GM12878 (cell line): ENCODE results near the gene CYP26A1. TPM values are rescaled to one million over a fixed set of nuclear protein-coding genes. Genes with fewer than 3 reads are reported as not detected.
A peak's percentile ranks its signal among the peaks of the same experiment; 100 is the strongest.

Experiments used
- ATF7 ChIP-seq: fragments of 450-650 bp; IDR thresholded peaks from 2 replicates; pipeline ENCODE4 v1.6.1; 2016; ENCODE audit warnings: low read depth, mild to moderate bottlenecking
- CBX5 ChIP-seq: sonication (generic); IDR thresholded peaks from 2 replicates; pipeline ENCODE4 v1.6.1; 2016; ENCODE audit warnings: low read depth, moderate library complexity, mild to moderate bottlenecking, inconsistent platforms
- CEBPB ChIP-seq, 2 experiments: fragments of 150-350 bp in 1 of 2; IDR thresholded peaks; 2 replicates each; pipeline ENCODE4 v1.6.1; 2012 to 2014; ENCODE audit warnings: low read depth in 2 of 2, low read length in 2 of 2, borderline replicate concordance in 1 of 2, inconsistent platforms in 1 of 2
- CREB1 ChIP-seq: IDR thresholded peaks from 2 replicates; pipeline ENCODE4 v1.6.1; 2012; ENCODE audit warnings: low read depth, mild to moderate bottlenecking, inconsistent platforms
- HDAC6 ChIP-seq: fragments of 200-600 bp; sonication (generic); IDR thresholded peaks from one replicate; pipeline ENCODE4 v1.8.0; 2017; ENCODE audit warnings: antibody characterized with exemption; ENCODE audit not compliant: unreplicated experiment
- IKZF1 ChIP-seq: fragments of 450-650 bp; conservative IDR thresholded peaks from 2 replicates; pipeline ENCODE4 v1.6.1; 2017; ENCODE audit warnings: antibody characterized with exemption, mild to moderate bottlenecking
- IKZF2 ChIP-seq, 2 experiments: fragments of 450-650 bp; IDR thresholded peaks; 2 replicates each; pipeline ENCODE4 v1.6.1; 2017; ENCODE audit warnings: mild to moderate bottlenecking in 2 of 2, moderate library complexity in 2 of 2
- IRF4 ChIP-seq: IDR thresholded peaks from 2 replicates; pipeline ENCODE4 v1.6.1; 2011; ENCODE audit warnings: low read depth, low read length
- KDM1A ChIP-seq: fragments of 200-600 bp; sonication (generic); IDR thresholded peaks from 2 replicates; pipeline ENCODE4 v1.6.1; 2016; ENCODE audit warnings: borderline replicate concordance
- MTA2 ChIP-seq: fragments of 450-650 bp; IDR thresholded peaks from 2 replicates; pipeline ENCODE4 v1.6.1; 2016; ENCODE audit warnings: low read depth, mild to moderate bottlenecking, moderate library complexity
- NFIC ChIP-seq: IDR thresholded peaks from 2 replicates; pipeline ENCODE4 v1.6.1; 2012; ENCODE audit warnings: low read depth, mild to moderate bottlenecking, inconsistent platforms, low read length, moderate library complexity
- NR2F1 ChIP-seq: fragments of 450-650 bp; conservative IDR thresholded peaks from 2 replicates; pipeline ENCODE4 v1.6.1; 2017; ENCODE audit warnings: mild to moderate bottlenecking
- PAX5 ChIP-seq: IDR thresholded peaks from 2 replicates; pipeline ENCODE4 v1.6.1; 2011; ENCODE audit warnings: low read depth, low read length, borderline replicate concordance
- RAD51 ChIP-seq: fragments of 450-650 bp; IDR thresholded peaks from 2 replicates; pipeline ENCODE4 v1.6.1; 2016; ENCODE audit warnings: moderate library complexity, mild to moderate bottlenecking, inconsistent platforms
- RELB ChIP-seq: fragments of 450-650 bp; IDR thresholded peaks from 2 replicates; pipeline ENCODE4 v1.6.1; 2017; ENCODE audit warnings: low read depth, mild to moderate bottlenecking, moderate library complexity
- SPI1 ChIP-seq: IDR thresholded peaks from 2 replicates; pipeline ENCODE4 v1.6.1; 2011; ENCODE audit warnings: low read depth, mild to moderate bottlenecking, low read length, moderate library complexity, borderline replicate concordance; ENCODE audit not compliant: insufficient read depth
- STAT1 ChIP-seq: fragments of 450-650 bp; conservative IDR thresholded peaks from 2 replicates; pipeline ENCODE4 v1.6.1; 2014; ENCODE audit warnings: antibody characterized with exemption, mild to moderate bottlenecking
- TCF12 ChIP-seq: IDR thresholded peaks from 2 replicates; pipeline ENCODE4 v1.6.1; 2011; ENCODE audit warnings: low read depth, mild to moderate bottlenecking, low read length
- polyA plus RNA-seq, 11 experiments: library from polyadenylated mRNA; depleted of rRNA in 4 of 11; unstranded in 6 of 11; stranded (reverse) in 5 of 11; fragments of >200 nt; fragmentation: Nextera tagmentation in 4 of 11; fragmentation: Illumina TruSeq in 1 of 11; extraction: Ambion mirVana in 4 of 11; extraction: Trizol in 1 of 11; gene quantifications; 1 replicate in 1 of 11; 2 replicates in 10 of 11; pipeline versions ENCODE4 v1.2.1 to v1.2.3, GENCODE V29; 2011 to 2016; ENCODE audit warnings: inconsistent platforms in 2 of 11, missing spikeins in 2 of 11, low read depth in 1 of 11
- total RNA-seq, 4 experiments: library from RNA; depleted of rRNA in 3 of 4; stranded (reverse); fragments of >200 nt in 3 of 4; fragmentation: Illumina TruSeq in 1 of 4; extraction: Trizol in 1 of 4; gene quantifications; 2 replicates each; pipeline versions ENCODE4 v1.2.1 to v1.2.3, GENCODE V29; 2013 to 2021
- TF ChIP-seq, protein P1 (sequence below): fragments of 450-650 bp; formaldehyde crosslinking; IDR thresholded peaks from 2 replicates; pipeline ENCODE4 v1.4.0; 2022; ENCODE audit warnings: mild to moderate bottlenecking, moderate library complexity
- TF ChIP-seq, protein P2 (sequence below): IDR thresholded peaks from 2 replicates; pipeline ENCODE4 v1.6.1; 2012; ENCODE audit warnings: low read length, inconsistent platforms
- TF ChIP-seq, protein P3 (sequence below): IDR thresholded peaks from 2 replicates; pipeline ENCODE4 v1.6.1; 2011; ENCODE audit warnings: borderline replicate concordance, low read depth, mild to moderate bottlenecking, moderate library complexity, low read length; ENCODE audit not compliant: insufficient read depth, poor library complexity, severe bottlenecking
- TF ChIP-seq, protein P4 (sequence below): fragments of 450-650 bp; IDR thresholded peaks from 2 replicates; pipeline ENCODE4 v1.6.1; 2017; ENCODE audit warnings: borderline replicate concordance

Gene CYP26A1
- total and polyA plus RNA-seq, 10 of the 15 experiments (the other 5 are each of a cell fraction or from before 2014, with no cell fraction given): not detected

- TF ChIP-seq, protein P1, sequence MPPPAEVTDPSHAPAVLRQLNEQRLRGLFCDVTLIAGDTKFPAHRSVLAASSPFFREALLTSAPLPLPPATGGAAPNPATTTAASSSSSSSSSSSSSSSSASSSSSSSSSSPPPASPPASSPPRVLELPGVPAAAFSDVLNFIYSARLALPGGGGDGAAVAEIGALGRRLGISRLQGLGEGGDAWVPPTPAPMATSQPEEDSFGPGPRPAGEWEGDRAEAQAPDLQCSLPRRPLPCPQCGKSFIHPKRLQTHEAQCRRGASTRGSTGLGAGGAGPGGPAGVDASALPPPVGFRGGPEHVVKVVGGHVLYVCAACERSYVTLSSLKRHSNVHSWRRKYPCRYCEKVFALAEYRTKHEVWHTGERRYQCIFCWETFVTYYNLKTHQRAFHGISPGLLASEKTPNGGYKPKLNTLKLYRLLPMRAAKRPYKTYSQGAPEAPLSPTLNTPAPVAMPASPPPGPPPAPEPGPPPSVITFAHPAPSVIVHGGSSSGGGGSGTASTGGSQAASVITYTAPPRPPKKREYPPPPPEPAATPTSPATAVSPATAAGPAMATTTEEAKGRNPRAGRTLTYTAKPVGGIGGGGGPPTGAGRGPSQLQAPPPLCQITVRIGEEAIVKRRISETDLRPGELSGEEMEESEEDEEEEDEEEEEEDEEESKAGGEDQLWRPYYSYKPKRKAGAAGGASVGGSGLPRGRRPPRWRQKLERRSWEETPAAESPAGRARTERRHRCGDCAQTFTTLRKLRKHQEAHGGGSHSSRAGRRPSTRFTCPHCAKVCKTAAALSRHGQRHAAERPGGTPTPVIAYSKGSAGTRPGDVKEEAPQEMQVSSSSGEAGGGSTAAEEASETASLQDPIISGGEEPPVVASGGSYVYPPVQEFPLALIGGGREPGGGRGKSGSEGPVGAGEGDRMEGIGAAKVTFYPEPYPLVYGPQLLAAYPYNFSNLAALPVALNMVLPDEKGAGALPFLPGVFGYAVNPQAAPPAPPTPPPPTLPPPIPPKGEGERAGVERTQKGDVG (CRISPR knock-in tag): no peak
- no peak for TF ChIP-seq IRF4
- TF ChIP-seq IKZF2 (IDR thresholded peaks at IDR 0.05): peak; percentile 83; a peak in 3 of 4 replicates
- TF ChIP-seq RAD51: peak; percentile 66
- TF ChIP-seq PAX5: no peak
- no peak for TF ChIP-seq CREB1
- TF ChIP-seq HDAC6: no peak
- TF ChIP-seq KDM1A: no peak
- TF ChIP-seq, protein P2, sequence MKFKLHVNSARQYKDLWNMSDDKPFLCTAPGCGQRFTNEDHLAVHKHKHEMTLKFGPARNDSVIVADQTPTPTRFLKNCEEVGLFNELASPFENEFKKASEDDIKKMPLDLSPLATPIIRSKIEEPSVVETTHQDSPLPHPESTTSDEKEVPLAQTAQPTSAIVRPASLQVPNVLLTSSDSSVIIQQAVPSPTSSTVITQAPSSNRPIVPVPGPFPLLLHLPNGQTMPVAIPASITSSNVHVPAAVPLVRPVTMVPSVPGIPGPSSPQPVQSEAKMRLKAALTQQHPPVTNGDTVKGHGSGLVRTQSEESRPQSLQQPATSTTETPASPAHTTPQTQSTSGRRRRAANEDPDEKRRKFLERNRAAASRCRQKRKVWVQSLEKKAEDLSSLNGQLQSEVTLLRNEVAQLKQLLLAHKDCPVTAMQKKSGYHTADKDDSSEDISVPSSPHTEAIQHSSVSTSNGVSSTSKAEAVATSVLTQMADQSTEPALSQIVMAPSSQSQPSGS: peak; percentile 31; the same call in 1 of the 2 replicates
- TF ChIP-seq STAT1: no peak
- no peak for TF ChIP-seq CBX5
- TF ChIP-seq NFIC: no peak
- TF ChIP-seq CEBPB (IDR thresholded peaks at IDR 0.05; ENCODE audit: borderline replicate concordance in 1 of 2, low read depth in 2 of 2, low read length in 2 of 2): peak in 1 of 2 experiments; percentile 58; a peak in 1 of 4 replicates
- peak; percentile 60; the same call in 1 of the 2 replicates for TF ChIP-seq SPI1
- TF ChIP-seq, protein P3, sequence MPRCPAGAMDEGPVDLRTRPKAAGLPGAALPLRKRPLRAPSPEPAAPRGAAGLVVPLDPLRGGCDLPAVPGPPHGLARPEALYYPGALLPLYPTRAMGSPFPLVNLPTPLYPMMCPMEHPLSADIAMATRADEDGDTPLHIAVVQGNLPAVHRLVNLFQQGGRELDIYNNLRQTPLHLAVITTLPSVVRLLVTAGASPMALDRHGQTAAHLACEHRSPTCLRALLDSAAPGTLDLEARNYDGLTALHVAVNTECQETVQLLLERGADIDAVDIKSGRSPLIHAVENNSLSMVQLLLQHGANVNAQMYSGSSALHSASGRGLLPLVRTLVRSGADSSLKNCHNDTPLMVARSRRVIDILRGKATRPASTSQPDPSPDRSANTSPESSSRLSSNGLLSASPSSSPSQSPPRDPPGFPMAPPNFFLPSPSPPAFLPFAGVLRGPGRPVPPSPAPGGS: no peak
- TF ChIP-seq NR2F1: no peak
- TF ChIP-seq RELB: peak; percentile 69
- TF ChIP-seq MTA2: peak; percentile 67
- peak; percentile 54; the same call in 1 of the 2 replicates for TF ChIP-seq ATF7
- peak; percentile 67 for TF ChIP-seq IKZF1
- no peak for TF ChIP-seq TCF12
- TF ChIP-seq, protein P4, sequence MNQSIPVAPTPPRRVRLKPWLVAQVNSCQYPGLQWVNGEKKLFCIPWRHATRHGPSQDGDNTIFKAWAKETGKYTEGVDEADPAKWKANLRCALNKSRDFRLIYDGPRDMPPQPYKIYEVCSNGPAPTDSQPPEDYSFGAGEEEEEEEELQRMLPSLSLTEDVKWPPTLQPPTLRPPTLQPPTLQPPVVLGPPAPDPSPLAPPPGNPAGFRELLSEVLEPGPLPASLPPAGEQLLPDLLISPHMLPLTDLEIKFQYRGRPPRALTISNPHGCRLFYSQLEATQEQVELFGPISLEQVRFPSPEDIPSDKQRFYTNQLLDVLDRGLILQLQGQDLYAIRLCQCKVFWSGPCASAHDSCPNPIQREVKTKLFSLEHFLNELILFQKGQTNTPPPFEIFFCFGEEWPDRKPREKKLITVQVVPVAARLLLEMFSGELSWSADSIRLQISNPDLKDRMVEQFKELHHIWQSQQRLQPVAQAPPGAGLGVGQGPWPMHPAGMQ: no peak
Measured at GRCh38 chr10:93124580-93125318, 51.1 kb downstream of the CYP26A1 start (continued).
